Stimulated activated naive CD8-positive, alpha-beta T cell treated with anti-CD3 and anti-CD28 coated beads, Interleukin-15, Interleukin-2, amounts not matched to agents 100 U/mL and 50 U/mL, for 24 hours (primary cell): ENCODE data around the gene DOCK9.

Experiments
- ATAC-seq: fragments of 150-1000 bp; cut with Tn5 transposase; one replicate; pipeline ENCODE4 v1.10.0; 2021
- DNase-seq: peaks from one replicate; pipeline ENCODE4 v3.0.0; 2021

The DOCK9 gene, protein sequence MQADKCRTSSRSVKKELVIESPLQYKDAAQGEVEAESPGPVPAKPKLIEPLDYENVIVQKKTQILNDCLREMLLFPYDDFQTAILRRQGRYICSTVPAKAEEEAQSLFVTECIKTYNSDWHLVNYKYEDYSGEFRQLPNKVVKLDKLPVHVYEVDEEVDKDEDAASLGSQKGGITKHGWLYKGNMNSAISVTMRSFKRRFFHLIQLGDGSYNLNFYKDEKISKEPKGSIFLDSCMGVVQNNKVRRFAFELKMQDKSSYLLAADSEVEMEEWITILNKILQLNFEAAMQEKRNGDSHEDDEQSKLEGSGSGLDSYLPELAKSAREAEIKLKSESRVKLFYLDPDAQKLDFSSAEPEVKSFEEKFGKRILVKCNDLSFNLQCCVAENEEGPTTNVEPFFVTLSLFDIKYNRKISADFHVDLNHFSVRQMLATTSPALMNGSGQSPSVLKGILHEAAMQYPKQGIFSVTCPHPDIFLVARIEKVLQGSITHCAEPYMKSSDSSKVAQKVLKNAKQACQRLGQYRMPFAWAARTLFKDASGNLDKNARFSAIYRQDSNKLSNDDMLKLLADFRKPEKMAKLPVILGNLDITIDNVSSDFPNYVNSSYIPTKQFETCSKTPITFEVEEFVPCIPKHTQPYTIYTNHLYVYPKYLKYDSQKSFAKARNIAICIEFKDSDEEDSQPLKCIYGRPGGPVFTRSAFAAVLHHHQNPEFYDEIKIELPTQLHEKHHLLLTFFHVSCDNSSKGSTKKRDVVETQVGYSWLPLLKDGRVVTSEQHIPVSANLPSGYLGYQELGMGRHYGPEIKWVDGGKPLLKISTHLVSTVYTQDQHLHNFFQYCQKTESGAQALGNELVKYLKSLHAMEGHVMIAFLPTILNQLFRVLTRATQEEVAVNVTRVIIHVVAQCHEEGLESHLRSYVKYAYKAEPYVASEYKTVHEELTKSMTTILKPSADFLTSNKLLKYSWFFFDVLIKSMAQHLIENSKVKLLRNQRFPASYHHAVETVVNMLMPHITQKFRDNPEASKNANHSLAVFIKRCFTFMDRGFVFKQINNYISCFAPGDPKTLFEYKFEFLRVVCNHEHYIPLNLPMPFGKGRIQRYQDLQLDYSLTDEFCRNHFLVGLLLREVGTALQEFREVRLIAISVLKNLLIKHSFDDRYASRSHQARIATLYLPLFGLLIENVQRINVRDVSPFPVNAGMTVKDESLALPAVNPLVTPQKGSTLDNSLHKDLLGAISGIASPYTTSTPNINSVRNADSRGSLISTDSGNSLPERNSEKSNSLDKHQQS (N-terminal part only)

DNA sequence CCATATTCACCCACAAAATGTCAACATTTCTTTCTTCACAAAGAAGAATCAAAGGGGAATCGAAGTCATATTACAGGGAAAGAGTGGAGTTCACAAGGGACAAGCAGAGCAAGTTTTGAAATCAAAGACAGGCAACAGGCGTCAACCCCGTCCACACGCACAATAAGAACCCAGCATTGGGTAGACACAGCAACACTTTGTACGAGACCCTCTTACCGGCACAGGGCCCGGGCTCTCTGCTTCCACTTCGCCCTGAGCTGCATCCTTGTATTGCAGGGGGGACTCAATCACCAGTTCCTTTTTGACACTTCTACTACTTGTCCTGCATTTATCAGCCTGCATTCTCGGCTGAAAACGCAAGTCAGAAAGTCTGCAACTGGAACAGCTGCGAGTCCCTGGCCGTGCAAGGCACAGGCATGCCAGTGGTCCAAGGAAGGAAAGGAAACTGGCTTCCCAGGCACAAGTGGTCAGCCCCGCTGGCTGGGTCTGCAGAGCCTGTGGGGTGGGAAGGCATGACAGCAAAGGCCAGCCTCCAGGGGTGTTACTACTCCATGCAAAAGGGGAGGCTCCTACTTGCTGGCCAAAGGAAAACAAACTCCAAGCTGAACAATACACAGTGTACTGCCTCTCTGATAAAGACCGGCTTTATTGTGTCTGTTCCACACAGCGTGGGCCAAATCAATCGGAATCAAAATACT lies at the start of gene DOCK9:
Gene DOCK9, minus strand, starts transcription at position 497 of the 698 bp plus-strand sequence. Its CDS starts 155 bp downstream, at position 342.
- ATAC-seq (no peak), DNase-seq (no peak)

DNA sequence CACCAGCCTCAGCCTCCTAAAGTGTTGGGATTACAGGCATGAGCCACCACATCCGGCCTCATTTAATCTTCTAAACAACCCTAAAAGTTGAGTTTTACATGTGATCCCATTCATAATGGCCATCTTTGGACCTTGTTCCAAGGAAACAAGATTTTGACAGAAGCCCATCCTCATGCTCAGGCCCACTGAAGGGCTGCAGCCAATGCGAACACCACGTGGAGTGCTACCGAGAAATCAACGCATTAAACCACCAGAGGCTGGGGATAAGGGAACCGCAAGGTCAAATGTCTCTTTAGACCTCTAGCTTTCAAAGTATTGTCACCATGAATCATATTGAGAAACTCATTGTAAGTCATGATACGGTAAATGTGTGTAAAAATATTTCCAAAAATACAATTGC lies 49.4 kb upstream of the DOCK9 start:
- DNase-seq, result no peak
- ATAC-seq, result peak; percentile 44

DNA sequence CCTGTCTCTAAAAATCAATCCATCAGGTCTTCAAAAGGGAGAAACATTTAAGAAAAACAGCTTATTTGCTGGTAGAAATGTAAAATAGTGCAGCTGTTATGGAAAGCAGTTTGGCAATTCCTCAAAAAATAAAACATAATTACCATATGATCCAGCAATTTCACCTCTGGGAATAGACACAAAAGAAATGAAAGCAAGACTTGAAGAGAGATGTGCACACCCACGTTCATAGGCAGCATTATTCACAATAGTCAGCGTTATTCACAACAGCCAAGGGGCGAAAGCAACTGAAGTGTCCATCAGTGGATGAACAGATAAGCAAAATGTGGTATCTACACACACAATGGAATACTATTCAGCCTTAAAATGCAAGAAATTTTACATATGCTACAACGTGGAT lies 45.1 kb upstream of the DOCK9 start:
- DNase-seq (no peak), ATAC-seq (no peak)

DNA sequence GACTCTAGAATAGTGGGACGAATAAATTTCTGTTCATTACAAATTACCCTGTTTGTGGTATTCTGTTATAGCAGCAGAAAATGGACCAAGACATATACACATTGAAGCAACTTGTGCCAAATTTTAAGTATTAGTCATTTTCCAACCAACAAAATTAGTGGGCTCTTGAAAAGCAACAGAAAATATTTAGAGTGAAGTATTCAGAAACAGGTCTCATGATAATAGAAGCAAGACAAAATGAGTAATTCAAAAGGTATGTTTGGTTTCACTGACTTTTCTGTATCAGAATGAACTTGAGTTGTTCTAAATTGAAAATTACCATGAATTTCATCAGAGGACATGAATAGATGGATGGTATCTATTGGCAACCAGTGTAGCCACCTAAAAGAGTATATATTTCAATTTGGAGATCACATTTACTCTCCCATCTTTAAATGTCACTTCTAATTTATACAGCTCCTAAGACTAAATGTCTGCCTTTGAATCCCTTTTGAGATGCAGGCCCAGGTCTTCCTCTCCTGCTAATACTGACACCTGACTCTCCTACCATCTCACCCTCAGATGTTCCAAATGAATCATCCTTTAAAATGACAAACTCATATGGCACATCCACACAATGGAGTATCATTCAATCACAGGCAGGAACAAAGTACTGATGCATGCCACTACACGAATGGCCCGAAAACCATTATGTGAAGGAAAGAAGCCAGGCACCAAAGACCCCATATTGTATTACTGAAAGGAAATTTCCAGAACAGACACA lies 40.7 kb upstream of the DOCK9 start:
- peak; percentile 88 for ATAC-seq

DNA sequence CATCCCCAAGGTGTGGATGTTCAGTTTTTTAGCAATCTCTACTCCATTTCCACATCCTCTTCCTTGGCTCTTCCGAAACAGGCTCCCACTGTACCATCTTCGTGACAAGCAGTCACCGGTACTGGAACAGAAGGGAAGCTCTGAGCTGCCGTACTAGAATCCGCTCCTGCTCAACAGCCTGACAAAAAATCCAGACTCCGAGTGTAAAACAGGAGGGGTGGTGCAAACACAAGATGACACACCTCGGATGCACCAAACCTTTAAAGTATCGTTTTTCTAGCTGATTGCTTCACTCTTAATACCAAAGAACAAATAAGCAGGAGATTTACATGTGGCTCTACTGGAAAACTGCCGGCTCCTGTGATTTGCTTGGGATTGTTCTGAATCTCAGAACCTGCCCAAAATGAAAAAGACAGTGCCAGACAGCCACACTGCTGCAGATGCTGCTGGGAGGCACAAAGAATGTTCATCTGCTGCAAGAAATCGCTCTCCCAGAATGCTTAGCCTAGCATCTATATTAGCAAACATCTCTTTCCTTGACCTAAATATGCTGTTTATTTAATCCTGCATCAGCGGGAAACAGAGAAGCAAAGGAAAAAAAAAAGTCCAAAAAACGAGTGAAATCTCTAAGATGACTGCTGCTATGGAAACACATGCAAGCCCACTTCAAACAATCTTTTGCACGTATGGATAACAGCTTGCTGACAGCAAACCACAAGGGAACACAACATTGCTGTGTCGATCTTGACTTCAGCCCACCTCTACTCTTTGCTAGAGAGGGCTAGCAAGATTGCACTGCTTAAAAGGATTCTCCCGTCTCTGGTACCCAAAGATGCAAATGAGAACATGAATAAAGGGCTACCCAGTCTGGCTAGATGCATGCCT lies 38.0 kb upstream of the DOCK9 start:
- DNase-seq, result no peak
- peak; percentile 46 for ATAC-seq

More for the DNA sequence above, 40.7 kb upstream of the DOCK9 start:
- no peak for DNase-seq

DNA sequence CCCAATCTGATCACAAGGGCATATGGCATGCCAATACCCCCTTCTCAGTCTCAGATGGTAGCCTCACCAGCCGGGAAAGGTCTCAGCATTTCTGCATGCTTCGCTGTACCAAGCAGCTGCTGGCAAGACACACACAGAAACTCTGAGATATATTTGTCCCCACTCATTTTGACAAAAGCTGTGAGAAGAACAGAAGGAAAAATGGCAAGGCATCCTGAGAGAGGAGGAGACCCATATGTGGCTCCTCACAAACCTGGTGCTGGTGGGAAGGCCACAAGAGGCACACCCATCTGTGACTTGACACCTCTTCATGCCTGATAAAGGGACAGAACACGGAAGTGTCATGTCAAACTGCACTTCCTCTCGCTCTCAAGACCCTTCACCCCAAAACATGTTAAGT lies 36.7 kb upstream of the DOCK9 start:
- no peak for ATAC-seq
- no peak for DNase-seq

DNA sequence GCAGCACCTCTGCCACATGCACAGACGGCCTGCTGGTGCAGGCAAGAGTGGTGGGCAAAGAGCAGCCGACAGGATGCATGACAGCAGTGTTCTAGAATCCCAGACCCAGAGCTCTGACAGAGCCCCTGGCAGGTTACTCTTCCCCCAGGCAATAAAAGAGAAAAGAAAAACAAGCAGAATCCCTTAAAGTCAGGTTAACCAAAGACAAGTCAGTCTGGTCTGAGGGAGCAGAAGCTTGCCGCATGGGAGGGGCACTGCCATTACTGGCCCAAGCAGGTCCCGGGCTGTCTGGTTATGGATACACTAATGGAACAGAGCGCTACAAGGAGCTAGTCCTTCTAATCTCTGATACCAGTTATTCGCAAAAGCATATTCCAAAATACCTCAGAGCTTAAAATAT lies 36.1 kb upstream of the DOCK9 start:
- ATAC-seq (no peak), DNase-seq (no peak)

DNA sequence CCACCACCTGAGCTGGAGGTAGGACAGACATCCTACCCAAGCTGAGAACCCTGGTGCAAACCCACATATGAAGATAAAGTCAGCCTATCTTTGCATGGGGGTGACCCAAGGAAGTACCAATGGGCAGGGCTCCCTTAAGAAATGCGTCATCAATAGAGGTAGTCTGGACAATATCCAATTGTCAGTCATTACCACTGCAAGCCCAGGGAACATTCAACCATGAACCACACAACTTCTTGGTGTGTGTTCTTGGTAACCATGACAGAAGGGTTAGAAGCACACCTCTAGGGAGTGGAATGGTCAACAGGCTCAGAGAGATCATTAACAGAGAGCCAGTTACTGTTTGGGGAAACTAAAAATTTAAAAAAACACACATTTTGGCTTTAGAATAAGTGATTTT lies 34.7 kb upstream of the DOCK9 start:
- DNase-seq (no peak), ATAC-seq (no peak)

DNA sequence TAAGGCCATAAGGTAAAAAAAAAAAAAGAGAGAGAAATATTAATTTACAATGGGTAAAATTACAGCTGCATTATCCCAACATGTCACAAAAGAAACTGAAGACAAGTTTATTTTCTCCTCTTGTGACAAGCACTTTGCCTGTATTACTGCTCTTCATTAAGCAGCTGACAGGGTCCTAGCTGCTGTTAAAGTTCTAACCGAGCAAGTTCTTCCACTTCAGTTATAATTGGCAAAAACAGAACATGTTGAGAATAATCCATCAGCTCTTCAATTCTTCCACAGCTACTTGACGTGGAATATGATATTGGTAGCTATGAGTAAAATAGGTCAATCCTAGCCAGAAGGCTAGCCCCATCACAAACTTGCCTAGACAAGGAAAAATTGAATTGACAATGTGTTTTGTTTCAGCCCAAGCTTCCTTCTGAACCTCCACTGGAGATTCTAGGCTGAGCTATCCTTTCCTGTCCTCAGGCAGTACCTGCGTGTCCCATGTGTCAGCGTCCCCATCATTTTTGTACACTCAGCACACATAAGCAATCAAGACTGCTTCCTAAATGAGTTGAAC lies 32.2 kb upstream of the DOCK9 start:
- ATAC-seq, result no peak
- DNase-seq, result no peak

DNA sequence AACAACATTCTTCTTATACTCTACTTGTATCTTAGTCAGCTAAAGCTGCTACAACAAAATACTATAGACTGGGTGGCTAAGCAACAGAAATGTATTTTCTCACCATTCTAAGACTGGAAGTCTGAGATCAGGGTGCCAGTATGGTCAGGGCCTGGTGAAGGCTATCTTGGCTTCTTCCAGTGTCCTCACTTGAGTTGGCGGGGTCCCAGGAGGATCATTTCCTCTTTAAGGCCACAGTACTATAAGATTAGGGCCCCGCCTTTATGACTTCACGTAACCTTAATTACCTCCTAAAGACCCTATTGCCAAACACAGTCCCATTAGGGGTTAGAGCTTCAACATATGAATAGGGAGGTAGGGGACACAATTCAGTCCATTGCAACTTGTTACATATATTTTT lies 30.7 kb upstream of the DOCK9 start:
- DNase-seq (no peak), ATAC-seq (no peak)

DNA sequence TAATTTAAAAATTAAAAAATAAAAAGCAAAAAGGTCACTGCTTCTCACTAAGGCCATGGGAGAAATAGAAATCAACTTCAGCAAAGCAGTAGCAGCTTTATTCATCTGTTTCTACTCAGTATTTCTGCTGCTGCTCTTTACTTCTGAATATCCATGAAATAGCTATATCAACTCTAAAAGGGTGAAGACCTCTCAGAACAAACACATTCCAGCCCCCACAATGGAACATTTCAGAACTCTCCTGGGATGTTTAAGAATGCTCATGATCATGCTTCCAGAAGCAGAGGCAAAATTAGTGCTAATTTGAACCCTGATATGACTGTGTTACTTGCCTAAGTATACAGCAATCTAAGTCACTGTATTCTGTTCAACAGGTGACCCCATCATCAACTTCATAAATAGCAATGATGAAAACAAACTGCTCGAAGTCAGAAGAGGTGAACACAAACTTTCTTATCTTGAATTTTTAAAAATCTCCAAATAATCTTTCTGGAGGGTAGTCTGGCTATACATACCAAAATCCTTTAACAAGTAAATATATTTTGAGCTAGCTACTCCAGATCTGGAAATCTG lies 29.6 kb upstream of the DOCK9 start:
- ATAC-seq, result no peak
- DNase-seq, result no peak

DNA sequence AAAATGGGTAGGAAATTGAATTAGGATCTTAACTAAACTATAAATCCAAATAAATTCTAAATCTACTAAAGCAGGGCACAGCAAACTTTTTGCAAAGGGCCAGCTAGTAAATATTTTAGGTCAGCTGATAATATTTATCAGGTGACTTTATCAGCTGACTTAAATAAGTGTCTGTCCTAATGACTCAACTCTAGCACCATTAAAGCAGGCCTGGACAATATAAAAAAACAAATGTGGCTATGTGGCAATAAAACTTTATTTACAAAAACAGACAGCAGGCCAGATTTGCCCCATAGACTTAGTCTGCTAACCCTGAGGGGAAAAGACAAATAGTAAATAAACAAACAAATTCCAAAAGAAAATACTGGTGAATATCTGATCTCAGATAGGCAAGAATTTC lies 27.7 kb upstream of the DOCK9 start:
- ATAC-seq (no peak), DNase-seq (no peak)

DNA sequence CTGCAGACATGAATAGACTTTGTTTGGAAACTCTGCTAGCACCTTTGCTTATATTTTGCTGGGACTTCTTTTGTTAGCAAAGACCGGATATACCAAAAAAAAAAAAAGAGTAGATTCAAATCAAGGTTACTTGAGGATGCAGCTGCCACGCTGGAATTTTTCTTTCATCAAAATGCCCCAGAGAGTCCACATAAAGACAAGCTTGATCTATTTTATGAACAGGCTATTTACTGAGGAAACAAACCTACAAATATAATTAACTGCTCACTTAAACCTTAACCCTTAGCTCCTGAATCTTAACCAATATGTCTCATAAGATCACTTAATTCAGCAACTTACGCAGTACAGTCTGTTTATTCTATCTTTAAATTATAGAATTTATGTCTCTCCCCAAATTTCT lies 27.1 kb upstream of the DOCK9 start:
- ATAC-seq, result no peak
- DNase-seq, result no peak

DNA sequence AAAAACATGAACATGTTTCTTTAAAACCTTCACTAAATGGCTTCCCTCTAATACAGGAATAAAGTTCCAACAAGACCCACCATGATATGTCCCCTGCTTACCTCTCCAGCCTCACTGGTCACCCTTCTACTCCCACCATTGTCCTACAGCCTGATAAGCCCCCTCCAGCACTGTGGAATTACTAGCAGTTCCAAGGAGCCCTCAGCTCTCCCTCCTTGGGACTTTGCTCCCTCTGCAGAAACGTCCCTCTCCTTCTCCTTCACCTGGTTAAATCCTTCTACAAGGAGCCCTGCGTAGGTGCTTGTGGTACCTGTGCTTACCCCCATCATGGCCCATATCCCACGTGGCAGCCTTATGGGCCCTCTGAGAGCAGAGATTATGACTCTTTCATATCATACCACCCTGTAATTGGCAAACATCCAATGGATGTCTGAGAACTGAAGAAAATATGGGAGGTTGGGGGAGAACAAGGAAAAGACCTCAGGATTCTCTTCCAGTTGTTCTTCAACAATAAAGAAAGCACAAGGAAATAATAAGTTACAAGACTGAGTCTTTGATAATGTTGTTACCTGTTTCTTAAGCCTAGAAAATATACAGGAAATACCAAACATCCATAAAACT lies 26.1 kb upstream of the DOCK9 start:
- no peak for ATAC-seq

DNA sequence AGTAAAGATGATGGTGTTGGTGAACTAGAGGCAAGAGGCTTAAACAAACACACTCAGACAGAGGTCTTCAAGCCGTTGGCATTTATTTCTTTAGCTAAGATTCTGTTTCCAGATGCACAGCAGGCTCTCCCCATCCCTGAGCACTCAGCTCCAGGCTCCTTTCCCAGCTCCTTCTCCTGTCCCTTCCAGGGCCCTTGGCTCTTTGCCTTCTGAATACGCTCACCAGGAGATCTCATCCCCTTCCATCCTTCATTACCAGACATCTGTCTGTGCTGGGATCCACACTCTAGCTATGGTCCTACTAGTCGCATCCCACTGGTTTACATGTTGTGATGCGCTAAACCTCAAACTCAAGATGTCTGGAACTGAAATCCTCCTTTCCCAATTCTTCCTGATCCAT lies 25.3 kb upstream of the DOCK9 start:
- DNase-seq (no peak), ATAC-seq (no peak)

More for the DNA sequence above, 26.1 kb upstream of the DOCK9 start:
- DNase-seq, result no peak

DNA sequence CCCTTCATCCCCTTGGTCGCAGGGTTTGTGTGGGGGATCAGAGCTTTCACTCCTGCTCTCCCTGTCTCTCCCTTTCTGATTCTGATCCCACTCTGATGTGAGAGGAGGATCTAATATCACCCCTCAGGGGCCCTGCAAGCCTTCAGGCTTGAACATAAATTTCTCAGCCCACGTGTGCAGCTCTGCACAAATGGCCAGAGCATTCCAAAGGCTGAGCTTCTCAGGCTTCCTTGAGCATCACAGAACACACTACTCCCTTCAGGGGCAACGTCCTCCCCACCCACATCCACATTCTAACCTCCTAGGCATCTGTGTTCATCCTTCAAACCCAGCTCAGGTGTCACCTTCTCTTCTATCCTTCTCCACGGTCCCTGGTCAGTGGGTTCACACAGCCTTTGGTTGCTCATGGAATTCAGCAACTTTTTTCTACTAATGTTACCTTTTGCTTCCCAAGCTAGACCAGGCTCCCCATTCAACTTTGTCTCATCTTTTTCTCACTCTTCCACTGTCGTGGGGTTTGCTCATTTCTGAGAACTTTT lies 24.4 kb upstream of the DOCK9 start:
- no peak for DNase-seq
- no peak for ATAC-seq

DNA sequence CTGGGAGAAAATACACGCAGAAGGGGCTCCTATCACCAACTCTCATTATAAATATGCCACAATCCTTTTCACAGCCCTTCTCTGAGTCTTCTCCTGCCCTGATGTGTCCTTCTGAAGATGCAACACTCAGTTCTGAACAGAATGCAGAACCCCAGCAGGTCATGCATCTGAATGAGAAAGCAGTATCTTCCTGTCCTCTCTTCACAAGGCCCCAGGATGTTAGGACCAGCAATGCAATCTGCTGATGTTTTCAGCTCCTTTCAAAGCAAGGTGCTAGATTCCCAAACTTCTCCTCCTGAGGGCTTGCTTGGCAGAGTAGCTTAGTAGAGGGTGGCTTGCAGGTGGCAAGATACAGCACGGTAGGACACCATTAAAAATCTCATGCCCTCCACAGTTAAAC lies 22.3 kb upstream of the DOCK9 start:
- DNase-seq (no peak), ATAC-seq (no peak)

DNA sequence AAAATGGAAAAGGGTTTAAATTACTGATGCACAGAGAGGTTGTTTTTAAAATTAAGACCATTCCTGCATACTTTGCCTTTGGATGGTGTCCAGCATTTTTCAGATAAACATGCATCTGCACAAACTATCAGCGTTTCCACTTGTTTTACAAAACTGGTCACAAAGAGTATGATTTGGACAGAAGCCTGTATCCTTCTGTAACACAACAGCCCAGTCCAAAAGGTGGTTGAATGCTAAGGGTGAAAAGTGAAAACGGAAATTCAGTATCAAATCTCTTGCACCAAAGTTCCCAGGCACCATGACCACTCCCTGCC lies 21.7 kb upstream of the DOCK9 start:
- no peak for DNase-seq
- ATAC-seq, result no peak
